Glomerular endothelial cell (primary cell): Measurements from ENCODE around the gene CDV3. TPM values are rescaled to one million over a fixed set of nuclear protein-coding genes. Genes with fewer than 3 reads are reported as not detected.

ENCODE experiments used
- DNase-seq: peaks from one replicate; pipeline ENCODE4 v3.0.0-alpha.2; 2011; ENCODE audit warnings: low read depth, low spot score; ENCODE audit errors: extremely low read depth
- total RNA-seq: library from RNA; depleted of rRNA; stranded (reverse); fragments of >200 nt; gene quantifications from 2 replicates; pipeline ENCODE4 v1.2.3, GENCODE V29; 2015

CDV3 gene
- total RNA-seq, 1 donor from 2014 or later: 189 TPM

GRCh38 chr3:133600572-133601081 is 27.1 kb downstream of the CDV3 start:
- no peak for DNase-seq

- DNase-seq: no peak
Measured at GRCh38 chr3:133606342-133606741, 32.9 kb downstream of the CDV3 start.

DNA sequence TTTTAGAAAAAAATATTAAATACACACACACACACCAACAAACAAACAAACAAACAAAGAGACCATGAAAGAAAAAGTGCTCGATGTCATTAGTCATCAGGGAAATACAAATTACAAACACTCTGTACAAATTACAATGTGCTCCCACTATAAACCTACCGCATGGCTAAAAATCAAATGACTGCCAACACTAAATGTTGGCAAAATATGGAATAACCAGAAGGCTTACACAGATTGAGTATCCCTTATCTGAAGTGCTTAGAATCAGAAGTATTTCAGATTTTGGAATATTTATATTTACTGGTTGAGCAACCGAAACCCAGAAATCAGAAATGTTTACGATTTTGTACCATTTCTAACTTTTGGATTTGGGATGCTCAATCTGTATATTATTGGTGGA is 33.4 kb downstream of the CDV3 start:
- DNase-seq: no peak

- DNase-seq: no peak
Measured at GRCh38 chr3:133607816-133608215, 34.3 kb downstream of the CDV3 start.

DNA sequence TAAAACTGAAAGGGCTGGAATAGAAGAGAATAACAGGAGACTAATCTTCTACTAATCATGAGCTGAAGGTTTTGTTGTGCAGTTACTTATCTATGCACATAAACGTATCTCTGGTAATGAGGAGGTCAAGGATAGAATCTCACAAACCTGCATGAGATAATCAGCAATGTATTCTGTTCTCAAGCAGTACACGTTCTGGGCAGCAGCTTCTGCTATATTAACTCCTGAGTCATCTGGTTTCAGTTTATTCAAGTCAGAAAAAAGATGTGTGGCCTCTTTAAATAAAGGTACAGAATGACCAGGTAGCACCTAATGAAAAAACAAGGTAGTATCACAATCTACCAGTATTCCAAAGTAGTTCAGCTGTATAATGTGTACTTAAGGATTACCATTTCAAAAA is 34.9 kb downstream of the CDV3 start:
- DNase-seq: no peak

DNA sequence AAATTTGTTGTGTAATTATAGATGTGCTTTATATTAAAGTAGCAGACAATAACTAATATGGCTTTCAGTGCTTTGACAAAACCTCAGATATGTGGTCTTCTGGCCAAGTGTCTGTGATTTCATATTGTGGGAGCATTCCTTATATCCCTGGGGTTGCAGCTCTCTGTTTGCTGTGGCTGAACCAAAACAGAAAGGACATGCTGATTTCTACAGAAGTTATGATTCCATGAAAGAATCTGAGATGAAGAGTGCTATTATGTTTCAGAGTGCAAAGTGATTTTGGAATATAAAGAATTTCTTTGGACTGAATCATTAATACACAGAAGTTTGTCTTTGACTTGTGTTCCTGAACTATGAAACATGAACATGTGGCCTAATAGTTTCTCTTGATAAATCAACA is 36.5 kb downstream of the CDV3 start:
- no peak for DNase-seq

DNA sequence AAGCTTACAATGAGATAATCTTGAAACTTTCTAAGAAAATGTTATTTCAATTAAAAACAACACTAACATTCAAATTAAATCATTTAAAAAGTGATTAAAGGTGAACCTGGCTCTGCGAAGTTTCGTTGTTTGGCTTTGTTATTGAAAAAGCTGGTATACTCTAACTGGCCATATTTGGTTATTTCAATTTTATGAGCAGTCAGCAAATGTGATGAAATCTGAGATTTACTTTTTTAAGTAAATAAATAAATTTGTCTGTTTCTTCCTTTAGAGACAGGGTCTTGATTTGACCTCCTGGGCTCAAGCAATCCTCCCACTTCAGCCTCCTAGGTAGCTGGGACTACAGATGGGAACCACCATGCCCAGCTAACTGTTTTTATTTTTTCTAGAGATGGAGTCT is 38.0 kb downstream of the CDV3 start:
- no peak for DNase-seq

GRCh38 chr3:133620066-133620784 is 46.7 kb downstream of the CDV3 start:
- no peak for DNase-seq

DNA sequence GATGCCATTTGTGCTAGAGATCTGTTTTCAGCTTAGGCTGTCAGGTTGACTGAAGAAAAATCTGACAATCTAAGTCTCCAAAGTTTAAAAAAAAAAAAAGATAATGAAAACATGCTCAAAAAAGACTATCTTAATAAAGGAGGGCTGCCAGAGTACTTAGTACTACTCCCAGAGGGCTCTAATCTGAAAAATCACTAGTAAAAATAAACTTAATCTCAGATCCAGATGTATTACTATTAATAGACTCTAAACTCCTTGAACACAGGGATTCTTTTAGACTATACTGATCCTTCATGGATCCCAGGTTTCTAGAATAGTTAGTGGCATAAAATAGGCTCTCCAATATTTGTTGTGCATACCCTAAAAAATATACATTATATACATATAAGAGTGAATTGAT is 54.3 kb downstream of the CDV3 start:
- no peak for DNase-seq

DNA sequence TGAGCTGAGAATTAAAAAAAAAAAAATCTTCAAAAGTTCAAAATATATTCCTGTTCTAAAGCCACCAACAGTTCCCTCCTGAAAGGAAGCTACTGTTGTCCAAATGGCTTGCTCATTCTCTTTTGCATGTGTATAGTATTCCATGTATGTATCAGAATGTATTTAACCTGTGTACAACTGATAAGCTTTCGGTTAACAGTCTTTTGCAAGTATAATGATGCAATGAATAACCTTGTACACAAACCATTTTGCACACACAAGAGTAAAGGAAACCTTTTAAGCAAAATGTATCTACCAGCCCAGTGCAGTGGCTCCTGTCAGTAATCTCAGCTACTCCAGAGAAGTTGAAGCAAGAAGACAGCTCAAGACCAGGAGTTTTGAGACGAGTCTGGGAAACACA is 55.7 kb downstream of the CDV3 start:
- DNase-seq: no peak

GRCh38 chr3:133633439-133633838 is 60.0 kb downstream of the CDV3 start:
- no peak for DNase-seq

Other genes with a start within 250 kb of the CDV3 start
- not detected in 2 replicates for gene BFSP2, start 173.6 kb upstream of the CDV3 start, total RNA-seq
- 17.0 and 21.2 TPM in 2 replicates for gene TOPBP1, start 88.3 kb downstream of the CDV3 start, total RNA-seq
- 0.12 and 0.15 TPM in 2 replicates for gene TF, start 172.7 kb downstream of the CDV3 start, total RNA-seq
- gene SRPRB, start 232.1 kb downstream of the CDV3 start, total RNA-seq: 40.1 and 49.5 TPM in 2 replicates